Right lobe of liver (tissue), 4 donors: ENCODE results near the gene MBOAT2.

Experiments
- POLR2A ChIP-seq: fragments of 450-650 bp; IDR thresholded peaks from one replicate; pipeline ENCODE4 v1.6.1; 2017; ENCODE audit warnings: antibody characterized with exemption, mild to moderate bottlenecking
- TF ChIP-seq, protein P1 (sequence below), 4 donors: fragments of 200-600 bp in 3 of 4; fragments of 450-650 bp in 1 of 4; IDR thresholded peaks; one replicate each; pipeline versions ENCODE4 v1.5.1 to v1.8.0; 2016 to 2022; ENCODE audit warnings: antibody characterized with exemption in 4 of 4, mild to moderate bottlenecking in 2 of 4
- donor health status: DM: no; HTN: no; CAD: no.
- donor health status: DM: no; HTN: no; CAD: no.
- donor health status: DM: no; HTN: yes; CAD: no.

GRCh38 chr2:9031246-9031645 lies 27.8 kb upstream of the MBOAT2 start:
- TF ChIP-seq, protein P1, sequence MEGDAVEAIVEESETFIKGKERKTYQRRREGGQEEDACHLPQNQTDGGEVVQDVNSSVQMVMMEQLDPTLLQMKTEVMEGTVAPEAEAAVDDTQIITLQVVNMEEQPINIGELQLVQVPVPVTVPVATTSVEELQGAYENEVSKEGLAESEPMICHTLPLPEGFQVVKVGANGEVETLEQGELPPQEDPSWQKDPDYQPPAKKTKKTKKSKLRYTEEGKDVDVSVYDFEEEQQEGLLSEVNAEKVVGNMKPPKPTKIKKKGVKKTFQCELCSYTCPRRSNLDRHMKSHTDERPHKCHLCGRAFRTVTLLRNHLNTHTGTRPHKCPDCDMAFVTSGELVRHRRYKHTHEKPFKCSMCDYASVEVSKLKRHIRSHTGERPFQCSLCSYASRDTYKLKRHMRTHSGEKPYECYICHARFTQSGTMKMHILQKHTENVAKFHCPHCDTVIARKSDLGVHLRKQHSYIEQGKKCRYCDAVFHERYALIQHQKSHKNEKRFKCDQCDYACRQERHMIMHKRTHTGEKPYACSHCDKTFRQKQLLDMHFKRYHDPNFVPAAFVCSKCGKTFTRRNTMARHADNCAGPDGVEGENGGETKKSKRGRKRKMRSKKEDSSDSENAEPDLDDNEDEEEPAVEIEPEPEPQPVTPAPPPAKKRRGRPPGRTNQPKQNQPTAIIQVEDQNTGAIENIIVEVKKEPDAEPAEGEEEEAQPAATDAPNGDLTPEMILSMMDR (IDR thresholded peaks at IDR 0.05), result no peak
- no peak for TF ChIP-seq POLR2A
